SK-N-SH (cell line): ENCODE results near the gene MAPK13. TPM values are rescaled to one million over a fixed set of nuclear protein-coding genes. Genes with fewer than 3 reads are reported as not detected.

ENCODE experiments used
- CTCF ChIA-PET: fragments of 300-600, 350-600 bp; formaldehyde crosslinking; extraction: SDS; loops from one replicate; lab custom pipeline; 2021; lab: Yijun Ruan, JAX
- POLR2A ChIA-PET: fragments of 350-600 bp; sonication (Branson Sonifier 250); formaldehyde crosslinking; extraction: SDS; loops from one replicate; lab custom pipeline; 2020; ENCODE audit warnings: antibody characterized with exemption, inconsistent platforms; lab: Yijun Ruan, JAX
- DNase-seq: peaks from one replicate; pipeline ENCODE4 v3.0.0; 2012
- H2AFZ ChIP-seq: fragments of 200-600 bp; sonication (generic); 2 replicates; pipeline ENCODE4 v1.8.1; 2016; ENCODE audit warnings: antibody characterized with exemption, mild to moderate bottlenecking, low read depth
- H3F3A ChIP-seq: fragments of 200-600 bp; sonication (generic); replicated peaks from 2 replicates; pipeline ENCODE3; 2016; ENCODE audit warnings: antibody characterized with exemption, mild to moderate bottlenecking; ENCODE audit not compliant: insufficient read depth
- H3K27ac ChIP-seq, 2 experiments: fragments of 200-500 bp in 1 of 2; fragments of 200-600 bp in 1 of 2; sonication (Bioruptor generic) in 1 of 2; sonication (generic), shearing (Covaris generic) in 1 of 2; 2 replicates each; pipeline versions ENCODE4 v1.5.1 to v1.6.1; 2014 to 2016; ENCODE audit warnings: low read depth in 2 of 2, inconsistent platforms in 1 of 2, low read length in 1 of 2, mild to moderate bottlenecking in 1 of 2, mixed read lengths in 1 of 2
- H3K27me3 ChIP-seq: fragments of 200-600 bp; sonication (generic), shearing (Covaris generic); 2 replicates; pipeline ENCODE4 v1.6.1; 2016; ENCODE audit warnings: mixed run types; ENCODE audit not compliant: insufficient read depth
- H3K36me3 ChIP-seq, 2 experiments: fragments of 200-500 bp in 1 of 2; fragments of 200-600 bp in 1 of 2; sonication (Bioruptor generic) in 1 of 2; sonication (generic) in 1 of 2; replicated peaks in 1 of 2; 2 replicates each; pipeline versions ENCODE3 to v1.5.1; 2014 to 2016; ENCODE audit warnings: low read length in 1 of 2, mild to moderate bottlenecking in 1 of 2; ENCODE audit not compliant: insufficient read depth in 2 of 2, control insufficient read depth in 1 of 2
- H3K4me1 ChIP-seq, 2 experiments: fragments of 200-500 bp in 1 of 2; fragments of 200-600 bp in 1 of 2; sonication (Bioruptor generic) in 1 of 2; sonication (generic), shearing (Covaris generic) in 1 of 2; 2 replicates each; pipeline versions ENCODE4 v1.5.1 to v1.6.1; 2014 to 2016; ENCODE audit warnings: low read depth in 1 of 2, low read length in 1 of 2, mixed run types in 1 of 2; ENCODE audit not compliant: insufficient read depth in 2 of 2, control insufficient read depth in 1 of 2
- H3K4me2 ChIP-seq: fragments of 200-600 bp; sonication (generic), shearing (Covaris generic); 2 replicates; pipeline ENCODE4 v1.6.1; 2017; ENCODE audit warnings: mixed run types
- H3K4me3 ChIP-seq, 2 experiments: fragments of 200-500 bp in 1 of 2; fragments of 200-600 bp in 1 of 2; sonication (Bioruptor generic) in 1 of 2; sonication (generic), shearing (Covaris generic) in 1 of 2; 2 replicates each; pipeline versions ENCODE4 v1.5.1 to v1.8.1; 2014 to 2016; ENCODE audit warnings: low read depth in 2 of 2, inconsistent platforms in 1 of 2, low read length in 1 of 2, mild to moderate bottlenecking in 1 of 2, mixed read lengths in 1 of 2, moderate library complexity in 1 of 2
- H3K79me2 ChIP-seq: fragments of 200-600 bp; sonication (generic); 2 replicates; pipeline ENCODE4 v1.8.1; 2017; ENCODE audit warnings: mild to moderate bottlenecking; ENCODE audit not compliant: insufficient read depth
- H3K9ac ChIP-seq: fragments of 200-600 bp; sonication (generic); 2 replicates; pipeline ENCODE4 v1.6.1; 2017; ENCODE audit warnings: mixed run types
- H3K9me2 ChIP-seq: fragments of 200-600 bp; sonication (generic); 2 replicates; pipeline ENCODE4 v1.6.1; 2017; ENCODE audit warnings: mixed run types
- H3K9me3 ChIP-seq: fragments of 200-600 bp; sonication (generic); 2 replicates; pipeline ENCODE4 v1.6.1; 2017; ENCODE audit warnings: mixed run types, mild to moderate bottlenecking, moderate library complexity
- H4K20me1 ChIP-seq: fragments of 200-600 bp; sonication (generic); 2 replicates; pipeline ENCODE4 v1.6.1; 2017; ENCODE audit warnings: mild to moderate bottlenecking, mixed run types; ENCODE audit not compliant: insufficient read depth
- EP300 ChIP-seq, 2 experiments: IDR thresholded peaks; 2 replicates each; pipeline versions ENCODE4 v1.4.0 to v1.6.1; 2012; ENCODE audit warnings: borderline replicate concordance in 1 of 2, low read depth in 1 of 2, low read length in 1 of 2
- FOXJ3 ChIP-seq: sonication (generic); formaldehyde crosslinking; IDR thresholded peaks from 2 replicates; pipeline ENCODE4 v1.5.1; 2020; ENCODE audit warnings: mild to moderate bottlenecking, missing genetic modification reagents
- FOXM1 ChIP-seq: IDR thresholded peaks from 2 replicates; pipeline ENCODE4 v1.4.0; 2012; ENCODE audit warnings: low read depth, mild to moderate bottlenecking
- GABPA ChIP-seq: IDR thresholded peaks from 2 replicates; pipeline ENCODE4 v1.4.0; 2012; ENCODE audit warnings: low read depth, mild to moderate bottlenecking
- GATA2 ChIP-seq: sonication (generic); formaldehyde crosslinking; IDR thresholded peaks from 2 replicates; pipeline ENCODE4 v1.5.0; 2020; ENCODE audit warnings: mild to moderate bottlenecking, missing genetic modification reagents
- IRF3 ChIP-seq: fragments of 150-350 bp; IDR thresholded peaks from 2 replicates; pipeline ENCODE4 v1.6.1; 2016; ENCODE audit warnings: mild to moderate bottlenecking, low read depth, low read length
- MXI1 ChIP-seq: IDR thresholded peaks from 2 replicates; pipeline ENCODE4 v1.6.1; 2012; ENCODE audit warnings: mild to moderate bottlenecking, low read depth, low read length, improper control_type of control experiment
- PBX3 ChIP-seq: IDR thresholded peaks from 2 replicates; pipeline ENCODE4; 2012
- RCOR1 ChIP-seq: fragments of 150-350 bp; IDR thresholded peaks from 2 replicates; pipeline ENCODE4 v1.6.1; 2017; ENCODE audit warnings: antibody characterized with exemption, low read length
- REST ChIP-seq: IDR thresholded peaks from 2 replicates; pipeline ENCODE4 v1.6.1; 2012; ENCODE audit warnings: mild to moderate bottlenecking, low read depth, low read length, moderate library complexity
- RXRA ChIP-seq: IDR thresholded peaks from 2 replicates; pipeline ENCODE4 v1.4.0; 2012; ENCODE audit warnings: low read depth, mild to moderate bottlenecking, borderline replicate concordance
- SMC3 ChIP-seq: IDR thresholded peaks from 2 replicates; pipeline ENCODE4 v1.6.1; 2012; ENCODE audit warnings: low read depth, low read length, improper control_type of control experiment
- TCF12 ChIP-seq: IDR thresholded peaks from 2 replicates; pipeline ENCODE4 v1.4.0; 2012
- USF2 ChIP-seq: fragments of 150-350 bp; IDR thresholded peaks from 2 replicates; pipeline ENCODE4 v1.6.1; 2017; ENCODE audit warnings: antibody characterized with exemption, low read length, low read depth, borderline replicate concordance
- WGBS: methylation state at CpG from one replicate; pipeline ENCODE4 v1.1.6; 2017; ENCODE audit warnings: low lambda C conversion rate; 5-methylcytosine and 5-hydroxymethylcytosine counted together
- polyA plus RNA-seq, 3 experiments: library from polyadenylated mRNA; depleted of rRNA; stranded (reverse); fragments of >200 nt; gene quantifications; 2 replicates each; pipeline ENCODE4 v1.2.3, GENCODE V29; 2012

MAPK13 gene
- polyA plus RNA-seq, 1 of the 3 experiments (the other 2 are of a cell fraction): 2.3 TPM

GRCh38 chr6:36139431-36139830 lies 9.1 kb downstream of the MAPK13 start (continued):
- no peak for TF ChIP-seq PBX3
- no peak for TF ChIP-seq FOXJ3 (CRISPR knock-in tag)
- TF ChIP-seq SMC3: 0 out of 2 replicates have a peak, but pooled peaks have one; percentile 25
- no peak for TF ChIP-seq TCF12

- Histone ChIP-seq H3K4me3 (no peak overlapping the region), H2AFZ (no peak overlapping the region), H3K9ac (no peak overlapping the region), H4K20me1 (no peaks in the 10 kb centered on the region), H3K9me3 (no peaks in the 10 kb centered on the region), H3K36me3 (no peaks in the 10 kb centered on the region), H3K27ac (peak overlapping the region in 1 of 2 experiments; percentile 50; a peak in 1 of 4 replicates), H3K4me1 (peaks cover 0 to 37% of the 10 kb centered on the region in 2 experiments; a peak in 1 of 4 replicates), H3K4me2 (no peak overlapping the region), H3F3A (no peaks in the 10 kb centered on the region), H3K79me2 (no peaks in the 10 kb centered on the region), H3K27me3 (no peaks in the 10 kb centered on the region), H3K9me2 (no peaks in the 10 kb centered on the region)
- TF ChIP-seq EP300 (IDR thresholded peaks at IDR 0.05; ENCODE audit: borderline replicate concordance in 1 of 2, low read depth in 1 of 2, low read length in 1 of 2): 0 out of 4 replicates have a peak, but pooled peaks of 1 of the 2 experiments have one; percentile 38
- no peak for TF ChIP-seq FOXM1
- no peak for TF ChIP-seq IRF3
- TF ChIP-seq GATA2 (CRISPR knock-in tag): peak; percentile 79
- WGBS: 76% methylated on average over 8 of the region's 8 CpGs
- DNase-seq: no peak
- ChIA-PET CTCF (interaction anchor here (0.9 to 2.5 kb wide), 14 partner anchors 9 to 221 kb away, joined by 3 to 10 read pairs (median 5); no protein-coding TSS in a partner anchor), POLR2A (interaction anchor here (0.6 to 0.9 kb wide), 2 partner anchors 9 to 10 kb away, joined by 3 read pairs; no protein-coding TSS in a partner anchor)
These were observed 9.8 kb downstream of the MAPK13 start for GRCh38 chr6:36139991-36140710.

GRCh38 chr6:36141091-36141490 lies 10.8 kb downstream of the MAPK13 start:
- H3K9me3 ChIP-seq: no peaks in the 10 kb centered on the region
- H3K4me3 ChIP-seq: no peak overlapping the region
- CTCF ChIA-PET: interaction anchor here (2.2 kb wide), 1 partner anchor 20 kb away, joined by 7 read pairs; no protein-coding TSS in a partner anchor
- TF ChIP-seq USF2: no peak
- TF ChIP-seq MXI1: no peak
- TF ChIP-seq RXRA: no peak
- no peak for TF ChIP-seq RCOR1
- no peak for TF ChIP-seq GABPA
- TF ChIP-seq TCF12: no peak
- no peak for TF ChIP-seq GATA2 (CRISPR knock-in tag)
- TF ChIP-seq SMC3: no peak
- no peak for TF ChIP-seq REST
- TF ChIP-seq, all 33 proteins: peak for 0
- Histone ChIP-seq H3K9me2 (no peaks in the 10 kb centered on the region), H3K27me3 (no peaks in the 10 kb centered on the region), H3K27ac (no peak overlapping the region), H3K36me3 (no peaks in the 10 kb centered on the region), H4K20me1 (no peaks in the 10 kb centered on the region), H2AFZ (no peak overlapping the region), H3K9ac (no peak overlapping the region), H3K4me1 (peaks cover 0 to 31% of the 10 kb centered on the region in 2 experiments; a peak in 1 of 4 replicates), H3K79me2 (no peaks in the 10 kb centered on the region), H3F3A (no peaks in the 10 kb centered on the region), H3K4me2 (no peak overlapping the region)
- 100% methylated on average over 4 of the region's 4 CpGs for WGBS
- POLR2A ChIA-PET: no interaction called here
- DNase-seq: no peak
